Measurements from ENCODE around the gene SERINC4. TPM values are rescaled to one million over a fixed set of nuclear protein-coding genes. Genes with fewer than 3 reads are reported as not detected.
"Not testable (repeated sequence)": the region's sequence is repeated elsewhere in the genome, so short reads cannot be mapped to it uniquely, and the experiment has no call there.

The SERINC4 gene
- total RNA-seq, 1 donor from 2014 or later, result not detected

- TF ChIP-seq, protein P1, sequence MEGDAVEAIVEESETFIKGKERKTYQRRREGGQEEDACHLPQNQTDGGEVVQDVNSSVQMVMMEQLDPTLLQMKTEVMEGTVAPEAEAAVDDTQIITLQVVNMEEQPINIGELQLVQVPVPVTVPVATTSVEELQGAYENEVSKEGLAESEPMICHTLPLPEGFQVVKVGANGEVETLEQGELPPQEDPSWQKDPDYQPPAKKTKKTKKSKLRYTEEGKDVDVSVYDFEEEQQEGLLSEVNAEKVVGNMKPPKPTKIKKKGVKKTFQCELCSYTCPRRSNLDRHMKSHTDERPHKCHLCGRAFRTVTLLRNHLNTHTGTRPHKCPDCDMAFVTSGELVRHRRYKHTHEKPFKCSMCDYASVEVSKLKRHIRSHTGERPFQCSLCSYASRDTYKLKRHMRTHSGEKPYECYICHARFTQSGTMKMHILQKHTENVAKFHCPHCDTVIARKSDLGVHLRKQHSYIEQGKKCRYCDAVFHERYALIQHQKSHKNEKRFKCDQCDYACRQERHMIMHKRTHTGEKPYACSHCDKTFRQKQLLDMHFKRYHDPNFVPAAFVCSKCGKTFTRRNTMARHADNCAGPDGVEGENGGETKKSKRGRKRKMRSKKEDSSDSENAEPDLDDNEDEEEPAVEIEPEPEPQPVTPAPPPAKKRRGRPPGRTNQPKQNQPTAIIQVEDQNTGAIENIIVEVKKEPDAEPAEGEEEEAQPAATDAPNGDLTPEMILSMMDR (IDR thresholded peaks at IDR 0.05), result no peak
- intact Hi-C loops (cut with DNase I), result no loop called here
- no peak overlapping the region for H3K4me3 ChIP-seq
These were observed 9.1 kb upstream of the SERINC4 start for GRCh38 chr15:43808960-43809678.

DNA sequence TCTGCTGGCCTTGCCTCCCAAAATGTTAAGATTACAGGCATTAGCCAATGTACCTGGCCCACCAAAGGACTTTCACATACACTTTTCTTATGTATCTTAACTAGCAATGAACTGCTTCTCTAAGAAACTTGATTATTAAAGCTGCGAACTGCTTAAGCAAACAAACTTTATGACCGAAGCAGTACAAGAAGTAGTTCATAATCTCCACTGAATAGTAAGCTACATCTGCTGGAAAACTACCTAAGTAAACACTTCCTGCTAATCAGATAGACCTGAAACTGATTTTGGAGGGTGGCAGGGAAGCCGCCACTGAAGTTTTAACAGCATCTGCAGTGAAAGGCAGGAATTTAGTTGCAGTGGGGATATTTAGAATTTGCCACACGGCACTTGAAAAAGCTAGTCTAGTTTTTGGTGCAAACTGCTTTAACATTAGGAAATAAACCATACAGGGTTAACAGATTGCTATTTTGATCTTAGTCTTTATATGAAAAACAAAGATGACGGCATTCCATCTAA lies 8.5 kb upstream of the SERINC4 start:
- no peak for DNase-seq (ENCODE audit: low spot score in 2 of 2)
- intact Hi-C loops (cut with DNase I), result no loop called here
- Histone ChIP-seq H3K9me3 (no peaks in the 10 kb centered on the region), H3K4me3 (no peak overlapping the region), H3K27me3 (no peaks in the 10 kb centered on the region), H3K27ac (no peak overlapping the region), H3K36me3 (peaks cover 89 to 95% of the 10 kb centered on the region in 2 donors), H3K4me1 (no peaks in the 10 kb centered on the region)
- TF ChIP-seq, protein P1 (IDR thresholded peaks at IDR 0.05), result no peak

More at GRCh38 chr15:43808960-43809678, 9.1 kb upstream of the SERINC4 start:
- H3K27me3 ChIP-seq, result no peaks in the 10 kb centered on the region
- H3K27ac ChIP-seq, result no peak overlapping the region
- H3K36me3 ChIP-seq, result peaks cover 91 to 100% of the 10 kb centered on the region in 2 donors
- H3K4me1 ChIP-seq, result no peaks in the 10 kb centered on the region
- DNase-seq (ENCODE audit: low spot score in 2 of 2), result no peak
- H3K9me3 ChIP-seq, result no peaks in the 10 kb centered on the region

DNA sequence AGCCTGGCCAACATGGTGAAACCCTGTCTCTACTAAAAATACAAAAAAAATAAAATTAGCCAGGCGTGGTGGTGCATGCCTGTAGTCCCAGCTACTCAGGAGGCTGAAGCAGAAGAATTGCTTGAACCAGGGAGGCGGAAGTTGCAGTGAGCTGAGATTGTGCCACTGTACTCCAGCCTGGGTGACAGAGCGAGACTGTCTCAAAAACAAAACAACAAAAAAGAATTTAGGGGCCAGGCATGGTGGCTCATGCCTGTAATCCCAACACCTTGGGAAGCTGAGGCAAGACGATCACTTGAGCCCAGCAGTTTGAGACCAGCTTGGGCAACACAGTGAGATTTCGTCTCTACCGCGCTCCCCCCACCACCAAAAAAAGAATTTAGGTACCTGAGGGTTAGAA lies 2.7 kb upstream of the SERINC4 start:
- intact Hi-C loops (cut with DNase I); H3K27me3 ChIP-seq; H3K4me3 ChIP-seq; H3K9me3 ChIP-seq; DNase-seq (ENCODE audit: low spot score in 2 of 2); H3K27ac ChIP-seq: not testable (repeated sequence)
- H3K36me3 ChIP-seq, result peaks cover 48 to 72% of the 10 kb centered on the region in 2 donors
- peaks cover 8 to 19% of the 10 kb centered on the region in 2 donors for H3K4me1 ChIP-seq

DNA sequence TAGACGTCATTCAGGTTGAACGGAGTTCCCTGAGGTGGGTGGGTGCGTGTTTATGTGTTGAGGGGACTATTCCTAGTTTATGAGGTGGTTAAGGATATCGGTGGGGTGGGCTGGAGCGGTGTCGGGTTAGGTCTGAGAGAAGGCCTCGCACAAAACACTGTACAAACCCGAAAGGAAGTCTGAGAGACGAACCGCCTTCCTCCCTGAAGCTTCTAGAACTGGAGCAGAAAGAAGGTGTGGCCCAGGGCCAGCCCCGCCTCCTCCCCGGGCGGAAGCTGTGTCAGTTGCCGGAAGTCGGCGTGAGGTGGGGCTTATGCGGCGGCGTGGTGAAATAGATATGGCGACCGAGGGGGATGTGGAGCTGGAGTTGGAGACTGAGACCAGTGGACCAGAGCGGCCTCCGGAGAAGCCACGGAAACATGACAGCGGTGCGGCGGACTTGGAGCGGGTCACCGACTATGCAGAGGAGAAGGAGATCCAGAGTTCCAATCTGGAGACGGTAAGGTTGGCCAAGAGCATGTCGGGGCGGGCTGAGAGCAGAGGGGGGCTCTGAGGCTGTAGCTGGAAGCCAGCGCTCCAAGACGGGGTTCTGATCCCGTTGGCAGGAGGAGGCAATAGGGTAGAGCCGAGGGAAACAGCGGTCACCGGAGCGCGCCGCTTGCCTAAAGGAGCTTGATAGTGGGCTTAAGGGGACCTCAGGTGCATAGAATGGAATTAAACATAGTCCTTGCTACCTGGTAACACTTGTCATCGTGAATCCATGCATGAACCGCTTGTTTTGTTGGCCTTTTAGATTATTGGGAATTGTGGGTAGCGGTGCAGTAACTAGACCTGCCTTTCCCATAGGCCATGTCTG lies 494 bp upstream of the SERINC4 start, which contains the start of gene HYPK:
Gene HYPK, plus strand, starts transcription at position 314 of the 856 bp plus-strand sequence. Its CDS starts 24 bp downstream, at position 338.
- Histone ChIP-seq H3K27me3 (no peaks in the 10 kb centered on the region), H3K36me3 (peaks cover 29 to 67% of the 10 kb centered on the region in 2 donors), H3K4me1 (peaks cover 8 to 22% of the 10 kb centered on the region in 2 donors)

DNA sequence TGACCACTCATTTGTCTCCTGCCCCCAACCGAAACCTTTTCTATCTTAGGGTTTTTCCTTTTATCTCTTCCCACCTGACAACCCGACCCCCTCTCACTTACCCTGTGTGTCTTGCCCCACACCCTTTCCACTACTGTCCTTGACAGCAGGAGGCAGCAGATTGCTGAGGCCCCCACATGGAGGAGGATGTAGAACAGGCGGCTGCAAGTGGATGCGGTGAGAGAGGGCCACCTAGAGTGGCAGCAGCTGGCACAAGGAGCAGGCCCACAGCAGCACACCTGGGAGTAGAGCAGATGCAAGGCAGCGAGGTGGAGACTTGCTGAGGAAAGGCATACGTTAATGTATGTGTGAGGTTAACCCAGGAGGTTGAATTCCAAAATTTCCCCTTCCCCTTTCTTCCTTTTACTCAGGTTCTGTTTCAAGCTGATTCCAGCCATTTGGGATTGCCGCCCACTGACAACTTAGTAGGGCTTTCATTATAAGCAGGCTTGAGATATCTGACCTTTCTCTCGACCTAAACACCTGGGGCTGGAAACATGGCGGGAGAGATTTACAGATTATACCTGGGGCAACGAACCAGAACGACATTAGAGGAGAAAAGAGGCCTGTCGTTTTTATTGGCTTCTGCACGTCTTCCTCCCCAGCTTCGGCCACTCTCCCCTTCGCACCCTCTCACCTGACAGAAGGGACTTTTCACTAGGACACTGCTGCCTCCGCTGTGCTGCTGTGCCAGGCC lies 643 bp downstream of the SERINC4 start:
- no peaks in the 10 kb centered on the region for H3K27me3 ChIP-seq
- H3K4me1 ChIP-seq, result peaks cover 15 to 34% of the 10 kb centered on the region in 2 donors
- intact Hi-C loops (cut with DNase I), result loop anchor here (10.0 kb wide), 1 partner anchor 485 kb away; the partner anchor contains the start of gene GOLM2
- TF ChIP-seq, protein P1 (IDR thresholded peaks at IDR 0.05), result no peak
- H3K4me3 ChIP-seq, result no peak overlapping the region
- H3K36me3 ChIP-seq, result peaks cover 27 to 67% of the 10 kb centered on the region in 2 donors
- DNase-seq (ENCODE audit: low spot score in 2 of 2), result no peak
- no peaks in the 10 kb centered on the region for H3K9me3 ChIP-seq
- H3K27ac ChIP-seq, result peak overlapping the region; percentile 91 to 96

More for the DNA sequence above, 494 bp upstream of the SERINC4 start, which contains the start of gene HYPK:
- H3K4me3 ChIP-seq, result peak within 1 kb of the TSS; percentile 85 to 96
- TF ChIP-seq, protein P1 (IDR thresholded peaks at IDR 0.05), result no peak
- H3K27ac ChIP-seq, result peak within 1 kb of the TSS; percentile 91 to 96
- DNase-seq (ENCODE audit: low spot score in 2 of 2), result peak; percentile 75 to 97
- intact Hi-C loops (cut with DNase I), result loop anchor here (1.0 to 2.0 kb wide), 2 partner anchors 8 to 24 kb away; partner anchors contain the start of genes MFAP1 and SERF2
- H3K9me3 ChIP-seq, result no peaks in the 10 kb centered on the region

Measured in ascending aorta (tissue), 2 donors.